ENCODE data around the gene GNG13.

The GNG13 gene

GRCh38 chr16:807347-808084 is 7.0 kb upstream of the GNG13 start (continued):
- peak; percentile 60; the same call in 1 of the 2 replicates for TF ChIP-seq ZNF561 (tag by site-specific recombination; IDR thresholded peaks at IDR 0.05; ENCODE audit: borderline replicate concordance)
- peak; percentile 99 for TF ChIP-seq ZBTB17 (tag by site-specific recombination; IDR thresholded peaks at IDR 0.05)
- no peak for TF ChIP-seq SALL2 (tag by site-specific recombination; IDR thresholded peaks at IDR 0.05; ENCODE audit: borderline replicate concordance)
- no peak for TF ChIP-seq ZNF558 (tag by site-specific recombination; IDR thresholded peaks at IDR 0.05)
- TF ChIP-seq, protein P1, sequence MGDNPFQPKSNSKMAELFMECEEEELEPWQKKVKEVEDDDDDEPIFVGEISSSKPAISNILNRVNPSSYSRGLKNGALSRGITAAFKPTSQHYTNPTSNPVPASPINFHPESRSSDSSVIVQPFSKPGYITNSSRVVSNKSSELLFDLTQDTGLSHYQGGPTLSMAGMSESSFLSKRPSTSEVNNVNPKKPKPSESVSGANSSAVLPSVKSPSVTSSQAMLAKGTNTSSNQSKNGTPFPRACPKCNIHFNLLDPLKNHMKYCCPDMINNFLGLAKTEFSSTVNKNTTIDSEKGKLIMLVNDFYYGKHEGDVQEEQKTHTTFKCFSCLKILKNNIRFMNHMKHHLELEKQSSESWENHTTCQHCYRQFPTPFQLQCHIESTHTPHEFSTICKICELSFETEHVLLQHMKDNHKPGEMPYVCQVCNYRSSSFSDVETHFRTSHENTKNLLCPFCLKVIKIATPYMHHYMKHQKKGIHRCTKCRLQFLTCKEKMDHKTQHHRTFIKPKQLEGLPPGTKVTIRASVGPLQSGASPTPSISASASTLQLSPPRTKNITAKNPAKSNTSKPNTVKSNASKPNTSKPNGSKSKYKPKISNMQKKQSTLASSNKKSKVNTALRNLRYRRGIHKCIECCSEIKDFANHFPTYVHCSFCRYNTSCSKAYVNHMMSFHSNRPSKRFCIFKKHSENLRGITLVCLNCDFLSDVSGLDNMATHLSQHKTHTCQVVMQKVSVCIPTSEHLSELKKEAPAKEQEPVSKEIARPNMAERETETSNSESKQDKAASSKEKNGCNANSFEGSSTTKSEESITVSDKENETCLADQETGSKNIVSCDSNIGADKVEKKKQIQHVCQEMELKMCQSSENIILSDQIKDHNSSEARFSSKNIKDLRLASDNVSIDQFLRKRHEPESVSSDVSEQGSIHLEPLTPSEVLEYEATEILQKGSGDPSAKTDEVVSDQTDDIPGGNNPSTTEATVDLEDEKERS (tag by site-specific recombination; IDR thresholded peaks at IDR 0.05): no peak
- TF ChIP-seq ZNF548 (tag by site-specific recombination; IDR thresholded peaks at IDR 0.05): no peak
- peak; percentile 29 for TF ChIP-seq ZFHX2 (tag by site-specific recombination; conservative IDR thresholded peaks at IDR 0.05)
- peak; percentile 100 for TF ChIP-seq ZNF629 (tag by site-specific recombination; IDR thresholded peaks at IDR 0.05)
- TF ChIP-seq, protein P2, sequence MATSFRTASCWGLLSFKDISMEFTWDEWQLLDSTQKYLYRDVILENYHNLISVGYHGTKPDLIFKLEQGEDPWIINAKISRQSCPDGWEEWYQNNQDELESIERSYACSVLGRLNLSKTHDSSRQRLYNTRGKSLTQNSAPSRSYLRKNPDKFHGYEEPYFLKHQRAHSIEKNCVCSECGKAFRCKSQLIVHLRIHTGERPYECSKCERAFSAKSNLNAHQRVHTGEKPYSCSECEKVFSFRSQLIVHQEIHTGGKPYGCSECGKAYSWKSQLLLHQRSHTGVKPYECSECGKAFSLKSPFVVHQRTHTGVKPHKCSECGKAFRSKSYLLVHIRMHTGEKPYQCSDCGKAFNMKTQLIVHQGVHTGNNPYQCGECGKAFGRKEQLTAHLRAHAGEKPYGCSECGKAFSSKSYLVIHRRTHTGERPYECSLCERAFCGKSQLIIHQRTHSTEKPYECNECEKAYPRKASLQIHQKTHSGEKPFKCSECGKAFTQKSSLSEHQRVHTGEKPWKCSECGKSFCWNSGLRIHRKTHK (tag by site-specific recombination; IDR thresholded peaks at IDR 0.05): no peak
- TF ChIP-seq ZNF18 (tag by site-specific recombination; IDR thresholded peaks at IDR 0.05): no peak
- no peak for TF ChIP-seq ZNF555 (tag by site-specific recombination; conservative IDR thresholded peaks at IDR 0.05)
- no peak for TF ChIP-seq ZSCAN23 (tag by site-specific recombination; IDR thresholded peaks at IDR 0.05)
- no peak for TF ChIP-seq OSR2 (tag by site-specific recombination; IDR thresholded peaks at IDR 0.05)
- TF ChIP-seq ZNF747 (tag by site-specific recombination; IDR thresholded peaks at IDR 0.05): no peak
- TF ChIP-seq ZNF610 (tag by site-specific recombination; IDR thresholded peaks at IDR 0.05; ENCODE audit: borderline replicate concordance): peak; percentile 80; the same call in 1 of the 2 replicates
- TF ChIP-seq ZNF19 (tag by site-specific recombination; IDR thresholded peaks at IDR 0.05; ENCODE audit: low read depth): no peak
- TF ChIP-seq FEZF1 (tag by site-specific recombination; IDR thresholded peaks at IDR 0.05): peak; percentile 92
- no peak for TF ChIP-seq OVOL3 (tag by site-specific recombination; IDR thresholded peaks at IDR 0.05)
- no peak for TF ChIP-seq ZNF121 (tag by site-specific recombination; IDR thresholded peaks at IDR 0.05)
- no peak for TF ChIP-seq HOXD13 (CRISPR knock-in tag; IDR thresholded peaks at IDR 0.05; ENCODE audit: borderline replicate concordance)
- no peak for TF ChIP-seq ZNF664 (tag by site-specific recombination; IDR thresholded peaks at IDR 0.05)
- TF ChIP-seq ZNF37A (tag by site-specific recombination; IDR thresholded peaks at IDR 0.05): no peak
- TF ChIP-seq REPIN1 (tag by site-specific recombination; IDR thresholded peaks at IDR 0.05; ENCODE audit: low read depth): no peak; the same call in 1 of the 2 replicates
- no peak for TF ChIP-seq ZBTB1 (tag by site-specific recombination; IDR thresholded peaks at IDR 0.05)
- TF ChIP-seq ZNF837 (tag by site-specific recombination; IDR thresholded peaks at IDR 0.05): no peak
- TF ChIP-seq GLIS2 (tag by site-specific recombination; IDR thresholded peaks at IDR 0.05): no peak; the same call in 1 of the 2 replicates
- no peak for TF ChIP-seq ZNF114 (tag by site-specific recombination; IDR thresholded peaks at IDR 0.05)
- TF ChIP-seq ZNF341 (tag by site-specific recombination; IDR thresholded peaks at IDR 0.05; ENCODE audit: low read depth): no peak
- no peak for TF ChIP-seq ZNF514 (tag by site-specific recombination; IDR thresholded peaks at IDR 0.05)
- TF ChIP-seq ZNF202 (tag by site-specific recombination; IDR thresholded peaks at IDR 0.05; ENCODE audit: borderline replicate concordance): no peak
- TF ChIP-seq, protein P3, sequence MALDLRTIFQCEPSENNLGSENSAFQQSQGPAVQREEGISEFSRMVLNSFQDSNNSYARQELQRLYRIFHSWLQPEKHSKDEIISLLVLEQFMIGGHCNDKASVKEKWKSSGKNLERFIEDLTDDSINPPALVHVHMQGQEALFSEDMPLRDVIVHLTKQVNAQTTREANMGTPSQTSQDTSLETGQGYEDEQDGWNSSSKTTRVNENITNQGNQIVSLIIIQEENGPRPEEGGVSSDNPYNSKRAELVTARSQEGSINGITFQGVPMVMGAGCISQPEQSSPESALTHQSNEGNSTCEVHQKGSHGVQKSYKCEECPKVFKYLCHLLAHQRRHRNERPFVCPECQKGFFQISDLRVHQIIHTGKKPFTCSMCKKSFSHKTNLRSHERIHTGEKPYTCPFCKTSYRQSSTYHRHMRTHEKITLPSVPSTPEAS (tag by site-specific recombination; IDR thresholded peaks at IDR 0.05): no peak
- peak; percentile 46; the same call in 1 of the 2 replicates for TF ChIP-seq ZNF843 (tag by site-specific recombination; IDR thresholded peaks at IDR 0.05)
- no peak for TF ChIP-seq RBAK (tag by site-specific recombination; IDR thresholded peaks at IDR 0.05)
- TF ChIP-seq, protein P4, sequence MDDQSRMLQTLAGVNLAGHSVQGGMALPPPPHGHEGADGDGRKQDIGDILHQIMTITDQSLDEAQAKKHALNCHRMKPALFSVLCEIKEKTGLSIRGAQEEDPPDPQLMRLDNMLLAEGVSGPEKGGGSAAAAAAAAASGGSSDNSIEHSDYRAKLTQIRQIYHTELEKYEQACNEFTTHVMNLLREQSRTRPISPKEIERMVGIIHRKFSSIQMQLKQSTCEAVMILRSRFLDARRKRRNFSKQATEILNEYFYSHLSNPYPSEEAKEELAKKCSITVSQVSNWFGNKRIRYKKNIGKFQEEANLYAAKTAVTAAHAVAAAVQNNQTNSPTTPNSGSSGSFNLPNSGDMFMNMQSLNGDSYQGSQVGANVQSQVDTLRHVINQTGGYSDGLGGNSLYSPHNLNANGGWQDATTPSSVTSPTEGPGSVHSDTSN (CRISPR knock-in tag; IDR thresholded peaks at IDR 0.05): no peak; the same call in 1 of the 2 replicates

Data from HEK293 (cell line).